Measurements from ENCODE around the gene MDH1B. TPM values are rescaled to one million over a fixed set of nuclear protein-coding genes. Genes with fewer than 3 reads are reported as not detected.
A peak's percentile ranks its signal among the peaks of the same experiment; 100 is the strongest.

The MDH1B gene
- total RNA-seq, 2 donors from 2014 or later, result 0.45 TPM; not detected in 1

GRCh38 chr2:206698811-206699210 is 66.3 kb downstream of the MDH1B start:
- ATAC-seq (no peak), DNase-seq (ENCODE audit: low spot score) (no peak)
- Mint-ChIP-seq H3K4me3 (no peak overlapping the region), H3K9me3 (no peaks in the 10 kb centered on the region), H3K36me3 (no peaks in the 10 kb centered on the region), H3K4me1 (ENCODE audit: low read depth in 2 of 2) (peaks cover 0 to 5% of the 10 kb centered on the region in 2 donors), H3K27me3 (peaks cover 16 to 19% of the 10 kb centered on the region in 2 donors), H3K27ac (no peak overlapping the region)

- Mint-ChIP-seq H3K27me3 (peaks cover 17% of the 10 kb centered on the region in 2 donors), H3K4me1 (ENCODE audit: low read depth in 2 of 2) (peaks cover 0 to 5% of the 10 kb centered on the region in 2 donors), H3K36me3 (no peaks in the 10 kb centered on the region), H3K27ac (no peak overlapping the region), H3K4me3 (no peak overlapping the region), H3K9me3 (no peaks in the 10 kb centered on the region)
- no peak for DNase-seq (ENCODE audit: low spot score)
- no peak for ATAC-seq
These were observed 68.2 kb downstream of the MDH1B start for GRCh38 chr2:206696910-206697309.

- Mint-ChIP-seq H3K4me3 (no peak overlapping the region), H3K9me3 (no peaks in the 10 kb centered on the region), H3K4me1 (ENCODE audit: low read depth in 2 of 2) (no peaks in the 10 kb centered on the region), H3K27ac (no peak overlapping the region), H3K27me3 (peaks cover 15 to 21% of the 10 kb centered on the region in 2 donors), H3K36me3 (no peaks in the 10 kb centered on the region)
- DNase-seq (ENCODE audit: low spot score) (no peak), ATAC-seq (peak in 1 of 2 donors; percentile 40)
These were observed 71.6 kb downstream of the MDH1B start for GRCh38 chr2:206693399-206694137.

DNA sequence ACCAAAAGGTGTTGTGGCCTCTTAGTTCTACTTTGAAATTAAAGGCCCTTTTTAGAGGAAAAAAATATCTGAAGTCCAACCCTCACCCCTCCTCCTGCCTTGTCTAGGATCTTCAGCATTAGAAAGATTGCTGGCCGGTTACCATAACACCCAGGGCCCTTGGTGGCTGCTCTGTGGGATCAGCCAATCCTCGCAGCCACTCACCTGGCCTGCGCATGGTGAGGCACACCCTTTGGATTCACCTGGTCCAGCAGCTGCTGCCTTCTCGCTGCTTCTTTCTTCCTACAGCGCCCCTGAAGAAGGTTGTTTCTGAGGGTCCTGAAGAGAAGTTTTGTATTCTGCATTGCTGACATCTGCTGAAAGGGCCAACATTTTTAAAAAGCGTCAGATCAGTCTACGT is 72.2 kb downstream of the MDH1B start:
- Mint-ChIP-seq H3K27me3 (peaks cover 13 to 16% of the 10 kb centered on the region in 2 donors), H3K4me3 (no peak overlapping the region), H3K4me1 (ENCODE audit: low read depth in 2 of 2) (no peaks in the 10 kb centered on the region), H3K27ac (no peak overlapping the region), H3K9me3 (no peaks in the 10 kb centered on the region), H3K36me3 (no peaks in the 10 kb centered on the region)
- DNase-seq (ENCODE audit: low spot score), result no peak
- no peak for ATAC-seq

- Mint-ChIP-seq H3K4me1 (ENCODE audit: low read depth in 2 of 2) (no peaks in the 10 kb centered on the region), H3K9me3 (no peaks in the 10 kb centered on the region), H3K27ac (no peak overlapping the region), H3K36me3 (no peaks in the 10 kb centered on the region), H3K4me3 (no peak overlapping the region), H3K27me3 (peaks cover 9 to 20% of the 10 kb centered on the region in 2 donors)
- ATAC-seq (no peak), DNase-seq (ENCODE audit: low spot score) (no peak)
These were observed 76.1 kb downstream of the MDH1B start for GRCh38 chr2:206688990-206689389.

DNA sequence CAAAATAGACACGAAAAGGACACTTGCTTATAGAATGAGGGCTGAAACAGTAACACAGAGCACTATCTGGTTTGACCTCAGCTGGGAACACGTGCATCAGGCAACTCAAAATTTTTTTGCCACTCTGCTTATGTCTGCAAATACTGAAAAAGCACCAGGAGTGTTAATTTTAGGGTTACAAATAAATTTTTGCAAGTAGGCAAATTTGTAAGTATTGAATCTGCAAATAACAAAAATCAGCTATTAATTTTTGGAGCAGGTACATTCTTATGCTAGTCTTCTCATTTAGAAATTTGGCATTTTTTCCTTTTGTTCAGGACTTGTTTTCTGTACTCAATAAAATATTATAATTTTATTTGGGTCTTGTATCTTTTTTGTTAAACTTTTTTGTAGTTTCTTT is 76.7 kb downstream of the MDH1B start:
- no peak for ATAC-seq
- Mint-ChIP-seq H3K9me3 (no peaks in the 10 kb centered on the region), H3K36me3 (no peaks in the 10 kb centered on the region), H3K27ac (no peak overlapping the region), H3K4me1 (ENCODE audit: low read depth in 2 of 2) (no peaks in the 10 kb centered on the region), H3K27me3 (peaks cover 8 to 25% of the 10 kb centered on the region in 2 donors), H3K4me3 (no peak overlapping the region)
- DNase-seq (ENCODE audit: low spot score), result no peak

Other genes starting within 250 kb of the MDH1B start
- gene FAM237A, start 122.8 kb downstream of the MDH1B start, total RNA-seq, result not detected
- not detected for gene DYTN, start 46.9 kb downstream of the MDH1B start, total RNA-seq
- 10 to 100 TPM; 23.7 to 34.6 TPM for gene FASTKD2, start 278 bp upstream of the MDH1B start, total RNA-seq
- gene CPO, start 174.2 kb upstream of the MDH1B start, total RNA-seq, result not detected